ENCODE measurements around the gene LSM14B. TPM values are rescaled to one million over a fixed set of nuclear protein-coding genes. Genes with fewer than 3 reads are reported as not detected.
"Not testable (repeated sequence)": the region's sequence is repeated elsewhere in the genome, so short reads cannot be mapped to it uniquely, and the experiment has no call there.

The LSM14B gene
- total RNA-seq, 6 experiments from 2014 or later = 40.4 to 42.7 (median 40.9) TPM

GRCh38 chr20:62147528-62147927 lies 25.3 kb downstream of the LSM14B start:
- no peak for DNase-seq
- peaks cover 4% of the 10 kb centered on the region for H3K36me3 Mint-ChIP-seq (ENCODE audit: low read depth)
- TF ChIP-seq CTCF (IDR thresholded peaks at IDR 0.05) = no peak
- no peak overlapping the region for H3K4me3 Mint-ChIP-seq
- peaks cover 26% of the 10 kb centered on the region for H3K4me1 Mint-ChIP-seq (ENCODE audit: low read depth)
- H3K9me3 Mint-ChIP-seq = no peaks in the 10 kb centered on the region
- peaks cover 3% of the 10 kb centered on the region for H3K27me3 Mint-ChIP-seq (ENCODE audit: insufficient read depth)
- H3K27ac Mint-ChIP-seq = no peak overlapping the region

GRCh38 chr20:62148383-62148782 lies 26.1 kb downstream of the LSM14B start:
- not testable (repeated sequence) for H3K27ac Mint-ChIP-seq; H3K4me3 Mint-ChIP-seq; H3K27me3 Mint-ChIP-seq (ENCODE audit: insufficient read depth); DNase-seq; H3K9me3 Mint-ChIP-seq
- peaks cover 12% of the 10 kb centered on the region for H3K36me3 Mint-ChIP-seq (ENCODE audit: low read depth)
- H3K4me1 Mint-ChIP-seq (ENCODE audit: low read depth) = peaks cover 26% of the 10 kb centered on the region

- DNase-seq = no peak
- Mint-ChIP-seq H3K4me1 (ENCODE audit: low read depth) (peaks cover 26% of the 10 kb centered on the region), H3K27me3 (ENCODE audit: insufficient read depth) (peaks cover 3% of the 10 kb centered on the region), H3K4me3 (no peak overlapping the region), H3K36me3 (ENCODE audit: low read depth) (peaks cover 17% of the 10 kb centered on the region), H3K9me3 (peaks cover 6% of the 10 kb centered on the region; the same call in 1 of the 2 replicates), H3K27ac (no peak overlapping the region)
- no peak for TF ChIP-seq CTCF (IDR thresholded peaks at IDR 0.05)
Measured at GRCh38 chr20:62148908-62149314, 26.6 kb downstream of the LSM14B start.

GRCh38 chr20:62149532-62150309 lies 27.4 kb downstream of the LSM14B start:
- TF ChIP-seq CTCF (IDR thresholded peaks at IDR 0.05) = no peak
- H3K9me3 Mint-ChIP-seq = peaks cover 6% of the 10 kb centered on the region; the same call in 1 of the 2 replicates
- DNase-seq = no peak
- peaks cover 24% of the 10 kb centered on the region for H3K36me3 Mint-ChIP-seq (ENCODE audit: low read depth)
- H3K27ac Mint-ChIP-seq = no peak overlapping the region
- peaks cover 3% of the 10 kb centered on the region for H3K27me3 Mint-ChIP-seq (ENCODE audit: insufficient read depth)
- peaks cover 24% of the 10 kb centered on the region for H3K4me1 Mint-ChIP-seq (ENCODE audit: low read depth)
- no peak overlapping the region for H3K4me3 Mint-ChIP-seq

- peaks cover 3% of the 10 kb centered on the region for H3K27me3 Mint-ChIP-seq (ENCODE audit: insufficient read depth)
- DNase-seq = no peak
- peaks cover 27% of the 10 kb centered on the region for H3K36me3 Mint-ChIP-seq (ENCODE audit: low read depth)
- TF ChIP-seq CTCF (IDR thresholded peaks at IDR 0.05) = no peak
- no peak overlapping the region for H3K4me3 Mint-ChIP-seq
- H3K9me3 Mint-ChIP-seq = peaks cover 6% of the 10 kb centered on the region; the same call in 1 of the 2 replicates
- peaks cover 24% of the 10 kb centered on the region for H3K4me1 Mint-ChIP-seq (ENCODE audit: low read depth)
- H3K27ac Mint-ChIP-seq = no peak overlapping the region
Measured at GRCh38 chr20:62150310-62150575, 28.0 kb downstream of the LSM14B start.

- TF ChIP-seq CTCF (IDR thresholded peaks at IDR 0.05) = no peak
- peaks cover 24% of the 10 kb centered on the region for H3K4me1 Mint-ChIP-seq (ENCODE audit: low read depth)
- peaks cover 3% of the 10 kb centered on the region for H3K27me3 Mint-ChIP-seq (ENCODE audit: insufficient read depth)
- H3K9me3 Mint-ChIP-seq = peaks cover 6% of the 10 kb centered on the region; the same call in 1 of the 2 replicates
- H3K36me3 Mint-ChIP-seq (ENCODE audit: low read depth) = peaks cover 34% of the 10 kb centered on the region
- H3K4me3 Mint-ChIP-seq = no peak overlapping the region
- no peak overlapping the region for H3K27ac Mint-ChIP-seq
- DNase-seq = no peak
Measured at GRCh38 chr20:62151225-62151624, 28.9 kb downstream of the LSM14B start.

All from HFFc6 (cell line).